IMR-90 (cell line): Measurements from ENCODE around the gene NDUFAF8. TPM values are rescaled to one million over a fixed set of nuclear protein-coding genes. Genes with fewer than 3 reads are reported as not detected.

Source experiments
- ATAC-seq: fragments of 200-7000 bp; cut with Tn5 transposase; 2 replicates; pipeline ENCODE4 v1.9.1; 2020; ENCODE audit warnings: low read depth, mild to moderate bottlenecking, moderate library complexity
- BruUV-seq: library from RNA; stranded (reverse); fragments of 400-500 nt; replicated peaks from 2 replicates; lab custom pipeline; 2021; lab: Mats Ljungman, UMichigan
- CTCF ChIA-PET: fragments of 300-600 bp; formaldehyde crosslinking; extraction: SDS; loops from one replicate; lab custom pipeline; 2021; ENCODE audit warnings: antibody characterized with exemption; lab: Yijun Ruan, JAX
- POLR2A ChIA-PET: fragments of 300-600 bp; sonication (Branson Sonifier 250); formaldehyde crosslinking; loops from one replicate; lab custom pipeline; 2022; ENCODE audit warnings: antibody characterized with exemption; ENCODE audit not compliant: unreplicated experiment; lab: Charles Lee
- DNase-seq: peaks from one replicate; pipeline ENCODE4 v3.0.0; 2013
- H2AFZ ChIP-seq: replicated peaks from 2 replicates; pipeline ENCODE3; 2013; ENCODE audit warnings: low read length, mild to moderate bottlenecking; ENCODE audit not compliant: poor library complexity
- H2AK5ac ChIP-seq: 2 replicates; pipeline ENCODE4 v1.6.1; 2013; ENCODE audit warnings: low read depth, low read length, inconsistent platforms
- H2AK9ac ChIP-seq: replicated peaks from 2 replicates; pipeline ENCODE3; 2013; ENCODE audit warnings: mild to moderate bottlenecking, low read depth, low read length, moderate library complexity; ENCODE audit not compliant: poor library complexity
- H2BK120ac ChIP-seq: 2 replicates; pipeline ENCODE4 v1.6.1; 2013; ENCODE audit warnings: low read depth, low read length, inconsistent platforms
- H2BK15ac ChIP-seq: 3 replicates; pipeline ENCODE4 v1.6.1; 2013; ENCODE audit warnings: low read depth, low read length, inconsistent platforms
- H2BK20ac ChIP-seq: 2 replicates; pipeline ENCODE4 v1.6.1; 2013; ENCODE audit warnings: low read depth, mild to moderate bottlenecking, inconsistent platforms, low read length, moderate library complexity
- H2BK5ac ChIP-seq: 2 replicates; pipeline ENCODE4 v1.6.1; 2013; ENCODE audit warnings: mild to moderate bottlenecking, low read depth, low read length, inconsistent platforms; ENCODE audit not compliant: poor library complexity, severe bottlenecking
- H3K14ac ChIP-seq: replicated peaks from 2 replicates; pipeline ENCODE4 v1.6.1; 2013; ENCODE audit warnings: low read depth, low read length, inconsistent platforms
- H3K18ac ChIP-seq: 2 replicates; pipeline ENCODE4 v1.6.1; 2013; ENCODE audit warnings: low read depth, low read length, control low read depth
- H3K23ac ChIP-seq: 2 replicates; pipeline ENCODE4 v1.6.1; 2013; ENCODE audit warnings: low read depth, low read length, inconsistent platforms
- H3K27ac ChIP-seq: 2 replicates; pipeline ENCODE4 v1.5.1; 2013; ENCODE audit warnings: mild to moderate bottlenecking, control low read depth, low read length; ENCODE audit not compliant: insufficient read depth
- H3K27me3 ChIP-seq: 2 replicates; pipeline ENCODE4 v1.6.1; 2013; ENCODE audit warnings: low read length; ENCODE audit not compliant: control insufficient read depth, insufficient read depth
- H3K36me3 ChIP-seq: 2 replicates; pipeline ENCODE4 v1.6.1; 2013; ENCODE audit warnings: low read length, mixed read lengths; ENCODE audit not compliant: control insufficient read depth, insufficient read depth
- H3K4ac ChIP-seq: 2 replicates; pipeline ENCODE4 v1.6.1; 2013; ENCODE audit warnings: low read depth, low read length, inconsistent platforms
- H3K4me1 ChIP-seq: 2 replicates; pipeline ENCODE4 v1.6.1; 2013; ENCODE audit warnings: low read length, mixed read lengths; ENCODE audit not compliant: control insufficient read depth, insufficient read depth
- H3K4me2 ChIP-seq: 2 replicates; pipeline ENCODE4 v1.6.1; 2013; ENCODE audit warnings: low read depth, mild to moderate bottlenecking, control low read depth, low read length, moderate library complexity
- H3K4me3 ChIP-seq: 2 replicates; pipeline ENCODE4 v1.5.1; 2013; ENCODE audit warnings: low read depth, mild to moderate bottlenecking, control low read depth, low read length, moderate library complexity; ENCODE audit not compliant: insufficient read depth
- H3K56ac ChIP-seq: 2 replicates; pipeline ENCODE4 v1.6.1; 2013; ENCODE audit warnings: low read length, inconsistent platforms; ENCODE audit not compliant: insufficient read depth; ENCODE audit errors: extremely low read depth
- H3K79me1 ChIP-seq, 2 experiments: 2 replicates each; pipeline ENCODE4 v1.6.1; 2013; ENCODE audit warnings: low read length in 2 of 2, inconsistent platforms in 1 of 2, low read depth in 1 of 2
- H3K9ac ChIP-seq: 2 replicates; pipeline ENCODE4 v1.6.1; 2013; ENCODE audit warnings: low read depth, low read length, control low read depth
- H3K9me1 ChIP-seq: 2 replicates; pipeline ENCODE4 v1.6.1; 2013; ENCODE audit warnings: low read length, inconsistent platforms; ENCODE audit not compliant: insufficient read depth
- H3K9me3 ChIP-seq: 2 replicates; pipeline ENCODE4 v1.6.1; 2013; ENCODE audit warnings: low read length; ENCODE audit not compliant: control insufficient read depth, insufficient read depth
- H4K20me1 ChIP-seq: 2 replicates; pipeline ENCODE4 v1.6.1; 2013; ENCODE audit warnings: low read length, inconsistent platforms; ENCODE audit not compliant: insufficient read depth
- H4K5ac ChIP-seq: 2 replicates; pipeline ENCODE4 v1.6.1; 2013; ENCODE audit warnings: mild to moderate bottlenecking, low read depth, low read length, control low read depth
- H4K8ac ChIP-seq, 2 experiments: 2 replicates each; pipeline ENCODE4 v1.6.1; 2013; ENCODE audit warnings: low read depth in 2 of 2, low read length in 2 of 2, control low read depth in 1 of 2, inconsistent platforms in 1 of 2
- H4K91ac ChIP-seq: 2 replicates; pipeline ENCODE4 v1.6.1; 2013; ENCODE audit warnings: low read depth, low read length, inconsistent platforms; ENCODE audit not compliant: insufficient read depth
- CEBPB ChIP-seq: IDR thresholded peaks from 2 replicates; pipeline ENCODE4 v1.6.1; 2012; ENCODE audit warnings: low read depth, low read length, improper control_type of control experiment
- ELK1 ChIP-seq: fragments of 150-350 bp; IDR thresholded peaks from 2 replicates; pipeline ENCODE4 v1.6.1; 2016; ENCODE audit warnings: low read depth, mild to moderate bottlenecking, low read length, moderate library complexity, borderline replicate concordance
- FOS ChIP-seq: fragments of 150-350 bp; IDR thresholded peaks from 2 replicates; pipeline ENCODE4 v1.6.1; 2016; ENCODE audit warnings: low read depth, low read length
- MAFK ChIP-seq: IDR thresholded peaks from 2 replicates; pipeline ENCODE4 v1.6.1; 2012; ENCODE audit warnings: low read depth, low read length, improper control_type of control experiment
- MAZ ChIP-seq: IDR thresholded peaks from 2 replicates; pipeline ENCODE4 v1.6.1; 2012; ENCODE audit warnings: low read depth, mild to moderate bottlenecking, low read length, improper control_type of control experiment, moderate library complexity, borderline replicate concordance
- NFE2L2 ChIP-seq: fragments of 150-350 bp; IDR thresholded peaks from 2 replicates; pipeline ENCODE4 v1.6.1; 2016; ENCODE audit warnings: low read depth, mild to moderate bottlenecking, low read length
- POLR2A ChIP-seq: IDR thresholded peaks from 2 replicates; pipeline ENCODE4 v1.6.1; 2012; ENCODE audit warnings: mild to moderate bottlenecking, low read depth, low read length
- RAD21 ChIP-seq: IDR thresholded peaks from 2 replicates; pipeline ENCODE4 v1.6.1; 2012; ENCODE audit warnings: low read length, improper control_type of control experiment
- RCOR1 ChIP-seq: IDR thresholded peaks from 2 replicates; pipeline ENCODE4 v1.6.1; 2012; ENCODE audit warnings: mild to moderate bottlenecking, low read length, improper control_type of control experiment; ENCODE audit not compliant: insufficient replicate concordance
- WGBS, 2 experiments: methylation state at CpG; one replicate each; pipeline versions ENCODE4 v1.1.5 to v1.1.7; 2013; ENCODE audit warnings: missing lambda C conversion rate in 2 of 2; ENCODE audit not compliant: insufficient read length in 1 of 2; ENCODE audit errors: extremely low coverage in 2 of 2; 5-methylcytosine and 5-hydroxymethylcytosine counted together
- dilution Hi-C: fragments of 300-500 bp; cut with HindIII; formaldehyde crosslinking; loops from one replicate; pipeline ENCODE4 v1.14.3; 2018; ENCODE audit warnings: low sequenced_read_pairs; ENCODE audit not compliant: unreplicated experiment
- in situ Hi-C: fragments of 300-500 bp; cut with MboI; formaldehyde crosslinking; loops from 3 replicates; pipeline ENCODE4 v1.14.3; 2019; ENCODE audit warnings: low sequenced_read_pairs, inconsistent platforms, mixed read lengths
- intact Hi-C: fragments of 100-400 bp; cut with micrococcal nuclease; formaldehyde crosslinking; loops from 2 replicates; pipeline ENCODE4 v1.10.0; 2022
- polyA plus RNA-seq, 3 experiments: library from polyadenylated mRNA; depleted of rRNA; stranded (reverse); fragments of >200 nt; gene quantifications; 2 replicates each; pipeline ENCODE4 v1.2.3, GENCODE V29; 2012; ENCODE audit warnings: low replicate concordance in 1 of 3
- total RNA-seq: library from RNA; depleted of rRNA; stranded (reverse); fragments of >200 nt; gene quantifications from 2 replicates; pipeline ENCODE4 v1.2.3, GENCODE V29; 2012
- TF ChIP-seq, protein P1 (sequence below): fragments of 150-350 bp; IDR thresholded peaks from 2 replicates; pipeline ENCODE4 v1.6.1; 2017; ENCODE audit warnings: mild to moderate bottlenecking, antibody characterized with exemption, low read length, low read depth

Gene NDUFAF8
- total and polyA plus RNA-seq, 2 of the 4 experiments (the other 2 are of a cell fraction), result 11.1 to 65.0 TPM

- no peak for TF ChIP-seq NFE2L2
- TF ChIP-seq, protein P1, sequence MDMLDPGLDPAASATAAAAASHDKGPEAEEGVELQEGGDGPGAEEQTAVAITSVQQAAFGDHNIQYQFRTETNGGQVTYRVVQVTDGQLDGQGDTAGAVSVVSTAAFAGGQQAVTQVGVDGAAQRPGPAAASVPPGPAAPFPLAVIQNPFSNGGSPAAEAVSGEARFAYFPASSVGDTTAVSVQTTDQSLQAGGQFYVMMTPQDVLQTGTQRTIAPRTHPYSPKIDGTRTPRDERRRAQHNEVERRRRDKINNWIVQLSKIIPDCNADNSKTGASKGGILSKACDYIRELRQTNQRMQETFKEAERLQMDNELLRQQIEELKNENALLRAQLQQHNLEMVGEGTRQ, result no peak
Observed at GRCh38 chr17:81208651-81209050, 30.5 kb upstream of the NDUFAF8 start (continued).

DNA sequence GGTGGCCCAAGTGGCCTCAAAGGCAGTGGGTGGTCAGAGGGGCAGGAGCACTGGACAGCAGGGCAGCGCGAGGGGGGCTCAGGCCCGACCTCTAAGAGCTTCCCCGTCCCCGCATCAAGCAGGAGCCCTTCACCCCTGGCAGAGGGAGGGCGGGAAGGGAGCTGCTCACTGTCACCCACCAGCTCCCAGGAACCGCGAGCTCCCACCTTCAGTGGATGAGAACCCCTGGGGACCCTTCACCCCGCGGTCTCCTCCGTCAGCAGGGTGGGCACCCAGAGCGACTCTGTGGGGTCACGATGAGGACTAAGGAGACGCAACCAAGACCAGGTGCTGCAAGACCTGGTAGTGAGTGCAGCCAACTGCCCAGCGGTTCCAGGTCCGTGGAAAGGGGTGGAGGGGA is 30.0 kb upstream of the NDUFAF8 start:
- BruUV-seq, result no TSS peak
- Histone ChIP-seq H2BK120ac (no peak overlapping the region), H3K4me1 (no peaks in the 10 kb centered on the region), H2AFZ (no peak overlapping the region), H3K9ac (no peak overlapping the region), H4K5ac (no peak overlapping the region), H4K8ac (no peak overlapping the region), H2BK5ac (no peak overlapping the region), H3K4ac (no peak overlapping the region), H4K20me1 (peaks cover 5% of the 10 kb centered on the region; the same call in 1 of the 2 replicates), H3K27ac (no peak overlapping the region), H3K36me3 (peaks cover 3% of the 10 kb centered on the region; the same call in 1 of the 2 replicates), H3K9me1 (0 out of 2 replicates have a peak, but pooled peaks cover 6% of the 10 kb centered on the region), H3K4me3 (no peak overlapping the region), H2BK15ac (no peak overlapping the region), H2AK9ac (no peak overlapping the region), H3K27me3 (no peaks in the 10 kb centered on the region), H2AK5ac (no peak overlapping the region), H3K4me2 (no peak overlapping the region), H3K18ac (no peak overlapping the region), H3K56ac (no peak overlapping the region), H3K9me3 (no peaks in the 10 kb centered on the region), H3K14ac (no peak overlapping the region), H4K91ac (no peak overlapping the region), H3K79me1 (no peaks in the 10 kb centered on the region; a peak in 1 of 4 replicates), H3K23ac (no peak overlapping the region), H2BK20ac (no peak overlapping the region)
- TF ChIP-seq ELK1 (no peak), POLR2A (no peak), RAD21 (no peak), RCOR1 (no peak), MAZ (no peak), CEBPB (no peak), MAFK (no peak), NFE2L2 (no peak), FOS (no peak)
- DNase-seq, result no peak
- ChIA-PET POLR2A (no interaction called here), CTCF (no interaction called here)
- in situ Hi-C loops, result no loop called here
- intact Hi-C loops, result no loop called here
- ATAC-seq, result no peak
- no CpG with 5 or more reads among the region's 16 CpGs for WGBS, 2 experiments
- dilution Hi-C loops, result no loop called here
